IMR-90 (cell line): Measurements from ENCODE around the gene ERH. TPM values are rescaled to one million over a fixed set of nuclear protein-coding genes. Genes with fewer than 3 reads are reported as not detected.

ENCODE experiments used
- ATAC-seq: fragments of 200-7000 bp; cut with Tn5 transposase; 2 replicates; pipeline ENCODE4 v1.9.1; 2020; ENCODE audit warnings: low read depth, mild to moderate bottlenecking, moderate library complexity
- BruUV-seq: library from RNA; stranded (reverse); fragments of 400-500 nt; replicated peaks from 2 replicates; lab custom pipeline; 2021; lab: Mats Ljungman, UMichigan
- CTCF ChIA-PET: fragments of 300-600 bp; formaldehyde crosslinking; extraction: SDS; loops from one replicate; lab custom pipeline; 2021; ENCODE audit warnings: antibody characterized with exemption; lab: Yijun Ruan, JAX
- POLR2A ChIA-PET: fragments of 300-600 bp; sonication (Branson Sonifier 250); formaldehyde crosslinking; loops from one replicate; lab custom pipeline; 2022; ENCODE audit warnings: antibody characterized with exemption; ENCODE audit not compliant: unreplicated experiment; lab: Charles Lee
- DNase-seq: peaks from one replicate; pipeline ENCODE4 v3.0.0; 2013
- H2AFZ ChIP-seq: replicated peaks from 2 replicates; pipeline ENCODE3; 2013; ENCODE audit warnings: low read length, mild to moderate bottlenecking; ENCODE audit not compliant: poor library complexity
- H2AK5ac ChIP-seq: 2 replicates; pipeline ENCODE4 v1.6.1; 2013; ENCODE audit warnings: low read depth, low read length, inconsistent platforms
- H2AK9ac ChIP-seq: replicated peaks from 2 replicates; pipeline ENCODE3; 2013; ENCODE audit warnings: mild to moderate bottlenecking, low read depth, low read length, moderate library complexity; ENCODE audit not compliant: poor library complexity
- H2BK120ac ChIP-seq: 2 replicates; pipeline ENCODE4 v1.6.1; 2013; ENCODE audit warnings: low read depth, low read length, inconsistent platforms
- H2BK15ac ChIP-seq: 3 replicates; pipeline ENCODE4 v1.6.1; 2013; ENCODE audit warnings: low read depth, low read length, inconsistent platforms
- H2BK20ac ChIP-seq: 2 replicates; pipeline ENCODE4 v1.6.1; 2013; ENCODE audit warnings: low read depth, mild to moderate bottlenecking, inconsistent platforms, low read length, moderate library complexity
- H2BK5ac ChIP-seq: 2 replicates; pipeline ENCODE4 v1.6.1; 2013; ENCODE audit warnings: mild to moderate bottlenecking, low read depth, low read length, inconsistent platforms; ENCODE audit not compliant: poor library complexity, severe bottlenecking
- H3K14ac ChIP-seq: replicated peaks from 2 replicates; pipeline ENCODE4 v1.6.1; 2013; ENCODE audit warnings: low read depth, low read length, inconsistent platforms
- H3K18ac ChIP-seq: 2 replicates; pipeline ENCODE4 v1.6.1; 2013; ENCODE audit warnings: low read depth, low read length, control low read depth
- H3K23ac ChIP-seq: 2 replicates; pipeline ENCODE4 v1.6.1; 2013; ENCODE audit warnings: low read depth, low read length, inconsistent platforms
- H3K27ac ChIP-seq: 2 replicates; pipeline ENCODE4 v1.5.1; 2013; ENCODE audit warnings: mild to moderate bottlenecking, control low read depth, low read length; ENCODE audit not compliant: insufficient read depth
- H3K27me3 ChIP-seq: 2 replicates; pipeline ENCODE4 v1.6.1; 2013; ENCODE audit warnings: low read length; ENCODE audit not compliant: control insufficient read depth, insufficient read depth
- H3K36me3 ChIP-seq: 2 replicates; pipeline ENCODE4 v1.6.1; 2013; ENCODE audit warnings: low read length, mixed read lengths; ENCODE audit not compliant: control insufficient read depth, insufficient read depth
- H3K4ac ChIP-seq: 2 replicates; pipeline ENCODE4 v1.6.1; 2013; ENCODE audit warnings: low read depth, low read length, inconsistent platforms
- H3K4me1 ChIP-seq: 2 replicates; pipeline ENCODE4 v1.6.1; 2013; ENCODE audit warnings: low read length, mixed read lengths; ENCODE audit not compliant: control insufficient read depth, insufficient read depth
- H3K4me2 ChIP-seq: 2 replicates; pipeline ENCODE4 v1.6.1; 2013; ENCODE audit warnings: low read depth, mild to moderate bottlenecking, control low read depth, low read length, moderate library complexity
- H3K4me3 ChIP-seq: 2 replicates; pipeline ENCODE4 v1.5.1; 2013; ENCODE audit warnings: low read depth, mild to moderate bottlenecking, control low read depth, low read length, moderate library complexity; ENCODE audit not compliant: insufficient read depth
- H3K56ac ChIP-seq: 2 replicates; pipeline ENCODE4 v1.6.1; 2013; ENCODE audit warnings: low read length, inconsistent platforms; ENCODE audit not compliant: insufficient read depth; ENCODE audit errors: extremely low read depth
- H3K79me1 ChIP-seq, 2 experiments: 2 replicates each; pipeline ENCODE4 v1.6.1; 2013; ENCODE audit warnings: low read length in 2 of 2, inconsistent platforms in 1 of 2, low read depth in 1 of 2
- H3K9ac ChIP-seq: 2 replicates; pipeline ENCODE4 v1.6.1; 2013; ENCODE audit warnings: low read depth, low read length, control low read depth
- H3K9me1 ChIP-seq: 2 replicates; pipeline ENCODE4 v1.6.1; 2013; ENCODE audit warnings: low read length, inconsistent platforms; ENCODE audit not compliant: insufficient read depth
- H3K9me3 ChIP-seq: 2 replicates; pipeline ENCODE4 v1.6.1; 2013; ENCODE audit warnings: low read length; ENCODE audit not compliant: control insufficient read depth, insufficient read depth
- H4K20me1 ChIP-seq: 2 replicates; pipeline ENCODE4 v1.6.1; 2013; ENCODE audit warnings: low read length, inconsistent platforms; ENCODE audit not compliant: insufficient read depth
- H4K5ac ChIP-seq: 2 replicates; pipeline ENCODE4 v1.6.1; 2013; ENCODE audit warnings: mild to moderate bottlenecking, low read depth, low read length, control low read depth
- H4K8ac ChIP-seq, 2 experiments: 2 replicates each; pipeline ENCODE4 v1.6.1; 2013; ENCODE audit warnings: low read depth in 2 of 2, low read length in 2 of 2, control low read depth in 1 of 2, inconsistent platforms in 1 of 2
- H4K91ac ChIP-seq: 2 replicates; pipeline ENCODE4 v1.6.1; 2013; ENCODE audit warnings: low read depth, low read length, inconsistent platforms; ENCODE audit not compliant: insufficient read depth
- ELK1 ChIP-seq: fragments of 150-350 bp; IDR thresholded peaks from 2 replicates; pipeline ENCODE4 v1.6.1; 2016; ENCODE audit warnings: low read depth, mild to moderate bottlenecking, low read length, moderate library complexity, borderline replicate concordance
- RFX5 ChIP-seq: IDR thresholded peaks from 2 replicates; pipeline ENCODE4 v1.8.0; 2012; ENCODE audit warnings: low read depth, mild to moderate bottlenecking, low read length, moderate library complexity
- WGBS, 2 experiments: methylation state at CpG; one replicate each; pipeline versions ENCODE4 v1.1.5 to v1.1.7; 2013; ENCODE audit warnings: missing lambda C conversion rate in 2 of 2; ENCODE audit not compliant: insufficient read length in 1 of 2; ENCODE audit errors: extremely low coverage in 2 of 2; 5-methylcytosine and 5-hydroxymethylcytosine counted together
- dilution Hi-C: fragments of 300-500 bp; cut with HindIII; formaldehyde crosslinking; loops from one replicate; pipeline ENCODE4 v1.14.3; 2018; ENCODE audit warnings: low sequenced_read_pairs; ENCODE audit not compliant: unreplicated experiment
- in situ Hi-C: fragments of 300-500 bp; cut with MboI; formaldehyde crosslinking; loops from 3 replicates; pipeline ENCODE4 v1.14.3; 2019; ENCODE audit warnings: low sequenced_read_pairs, inconsistent platforms, mixed read lengths
- intact Hi-C: fragments of 100-400 bp; cut with micrococcal nuclease; formaldehyde crosslinking; loops from 2 replicates; pipeline ENCODE4 v1.10.0; 2022
- polyA plus RNA-seq, 3 experiments: library from polyadenylated mRNA; depleted of rRNA; stranded (reverse); fragments of >200 nt; gene quantifications; 2 replicates each; pipeline ENCODE4 v1.2.3, GENCODE V29; 2012; ENCODE audit warnings: low replicate concordance in 1 of 3
- total RNA-seq: library from RNA; depleted of rRNA; stranded (reverse); fragments of >200 nt; gene quantifications from 2 replicates; pipeline ENCODE4 v1.2.3, GENCODE V29; 2012

Gene ERH
- total and polyA plus RNA-seq, 2 of the 4 experiments (the other 2 are of a cell fraction): 64.2 to 150 TPM

- no peak overlapping the region for H3K56ac ChIP-seq
- H3K4me2 ChIP-seq: no peak overlapping the region
- H3K4me3 ChIP-seq: no peak overlapping the region
- dilution Hi-C loops (no loop called here), in situ Hi-C loops (no loop called here), intact Hi-C loops (no loop called here)
- 0 out of 2 replicates have a peak, but pooled peaks cover 3% of the 10 kb centered on the region for H3K9me1 ChIP-seq
- no peak overlapping the region for H3K9ac ChIP-seq
- H2AK9ac ChIP-seq: no peak overlapping the region
- ATAC-seq (no peak), DNase-seq (no peak)
- H2BK20ac ChIP-seq: no peak overlapping the region
- POLR2A ChIA-PET: no interaction called here
- no peaks in the 10 kb centered on the region for H3K9me3 ChIP-seq
- 70% methylated on average over 2 of the region's 13 CpGs; no CpG with 5 or more reads in 1 of the 2 experiments for WGBS, 2 experiments
- no peak overlapping the region for H2BK5ac ChIP-seq
- H3K79me1 ChIP-seq: no peaks in the 10 kb centered on the region
- no peak overlapping the region for H2AFZ ChIP-seq
- no peak overlapping the region for H2AK5ac ChIP-seq
- no peaks in the 10 kb centered on the region for H3K36me3 ChIP-seq
- no peaks in the 10 kb centered on the region for H3K4me1 ChIP-seq
- no peak overlapping the region for H3K27ac ChIP-seq
- H2BK120ac ChIP-seq: no peak overlapping the region
- H4K91ac ChIP-seq: no peak overlapping the region
- H4K8ac ChIP-seq: no peak overlapping the region
- H3K18ac ChIP-seq: no peak overlapping the region
- H4K20me1 ChIP-seq: no peaks in the 10 kb centered on the region
- no TSS peak for BruUV-seq
- TF ChIP-seq ELK1 (no peak), RFX5 (no peak)
- H4K5ac ChIP-seq: no peak overlapping the region
- CTCF ChIA-PET: no interaction called here
- H3K27me3 ChIP-seq: peaks cover 48% of the 10 kb centered on the region
- no peak overlapping the region for H3K23ac ChIP-seq
- H3K14ac ChIP-seq: no peak overlapping the region
- H2BK15ac ChIP-seq: no peak overlapping the region
- no peak overlapping the region for H3K4ac ChIP-seq
These were observed 58.7 kb downstream of the ERH start for GRCh38 chr14:69339426-69339825.
